ENCODE data around the gene KY. TPM values are rescaled to one million over a fixed set of nuclear protein-coding genes. Genes with fewer than 3 reads are reported as not detected.

The KY gene
- total and polyA plus RNA-seq, 2 donors (not counting 1 experiment from before 2014, with no cell fraction given), result under 0.01 to 0.12 TPM

DNA sequence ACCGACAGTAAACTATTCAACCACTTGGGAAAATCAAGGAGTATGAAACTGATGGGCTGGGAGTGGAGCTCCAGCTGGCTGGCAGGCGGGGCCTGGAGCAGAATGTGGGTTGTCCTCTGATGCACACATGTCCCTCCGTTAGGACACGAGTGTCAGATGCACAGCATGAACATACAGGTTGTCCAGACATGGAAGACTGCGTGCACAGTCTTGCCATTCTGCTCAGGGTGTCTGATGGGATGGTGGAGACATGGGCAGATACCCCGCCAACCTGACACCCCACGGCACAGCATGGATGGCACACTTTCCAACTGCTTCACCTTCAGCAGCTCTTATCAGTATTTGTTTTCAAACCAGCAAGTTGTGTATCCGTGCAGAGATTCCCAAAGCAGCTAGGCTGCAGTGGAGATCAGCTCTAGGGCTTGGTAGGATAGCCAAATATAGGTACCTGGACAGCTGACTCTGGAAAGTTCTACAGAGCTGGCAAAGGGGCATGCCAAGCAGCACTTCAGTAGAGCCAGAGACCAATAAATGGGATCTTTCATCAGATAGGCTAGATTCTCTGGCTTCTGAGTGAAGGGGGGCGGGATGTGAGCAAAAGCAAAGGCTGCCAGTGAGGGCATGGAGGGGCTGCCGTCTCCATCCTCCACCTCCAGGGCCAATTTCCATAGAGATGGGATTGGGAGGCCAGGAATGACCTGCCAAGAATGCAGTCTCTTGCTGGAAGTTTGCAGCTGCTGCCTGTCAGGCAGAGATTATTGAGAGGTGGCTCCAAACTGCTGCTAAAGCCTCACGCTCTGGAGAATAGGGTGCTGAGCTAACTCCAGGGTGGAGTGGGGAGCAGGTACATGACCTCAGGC lies 47.2 kb upstream of the KY start:
- Histone ChIP-seq H4K20me1 (ENCODE audit: control insufficient read depth, extremely low read depth, insufficient read depth, low read length) (no peaks in the 10 kb centered on the region), H3K4me2 (ENCODE audit: extremely low read depth, insufficient read depth, low read length) (no peak overlapping the region)
- TF ChIP-seq CTCF (conservative IDR thresholded peaks at IDR 0.05 in 1 of 2, IDR thresholded peaks at IDR 0.05 in 1 of 2; ENCODE audit: low read depth in 1 of 2, low read length in 2 of 2), result no peak
- TF ChIP-seq EZH2 (IDR thresholded peaks at IDR 0.05; ENCODE audit: low read length, missing control alignments), result no peak

GRCh38 chr3:134696155-134696554 lies 45.3 kb upstream of the KY start:
- no peak overlapping the region for H2AFZ ChIP-seq (ENCODE audit: low read length)
- no peak for DNase-seq (ENCODE audit: low read depth in 2 of 2)
- no peak overlapping the region for H3K4me3 ChIP-seq (replicated peaks in 1 of 4; ENCODE audit: control extremely low read depth in 1 of 4, insufficient read depth in 1 of 4, low read depth in 3 of 4, low read length in 4 of 4)
- no peak overlapping the region for H3K27ac ChIP-seq (ENCODE audit: insufficient read depth, low read length)
- no peaks in the 10 kb centered on the region for H4K20me1 ChIP-seq (ENCODE audit: control insufficient read depth, extremely low read depth, insufficient read depth, low read length)
- no peak for TF ChIP-seq CTCF (conservative IDR thresholded peaks at IDR 0.05 in 1 of 2, IDR thresholded peaks at IDR 0.05 in 1 of 2; ENCODE audit: low read depth in 1 of 2, low read length in 2 of 2)
- no peak for TF ChIP-seq EZH2 (IDR thresholded peaks at IDR 0.05; ENCODE audit: low read length, missing control alignments)
- no peaks in the 10 kb centered on the region for H3K9me3 ChIP-seq (ENCODE audit: control insufficient read depth, insufficient read depth, low read depth, low read length)
- no peak overlapping the region for H3K9ac ChIP-seq (ENCODE audit: insufficient read depth, low read length)
- no peak overlapping the region for H3K4me2 ChIP-seq (ENCODE audit: extremely low read depth, insufficient read depth, low read length)
- H3K79me2 ChIP-seq (ENCODE audit: control insufficient read depth, insufficient read depth, low read length), result no peaks in the 10 kb centered on the region
- H3K4me1 ChIP-seq (ENCODE audit: control insufficient read depth, extremely low read depth, insufficient read depth, low read length), result no peaks in the 10 kb centered on the region
- no peaks in the 10 kb centered on the region for H3K36me3 ChIP-seq (ENCODE audit: control insufficient read depth, insufficient read depth, low read length)
- no peaks in the 10 kb centered on the region for H3K27me3 ChIP-seq (ENCODE audit: control insufficient read depth, insufficient read depth, low read length)

More for the DNA sequence above, 47.2 kb upstream of the KY start:
- Histone ChIP-seq H3K4me1 (ENCODE audit: control insufficient read depth, extremely low read depth, insufficient read depth, low read length) (no peaks in the 10 kb centered on the region), H3K9me3 (ENCODE audit: control insufficient read depth, insufficient read depth, low read depth, low read length) (no peaks in the 10 kb centered on the region), H3K27me3 (ENCODE audit: control insufficient read depth, insufficient read depth, low read length) (no peaks in the 10 kb centered on the region), H3K4me3 (replicated peaks in 1 of 4; ENCODE audit: control extremely low read depth in 1 of 4, insufficient read depth in 1 of 4, low read depth in 3 of 4, low read length in 4 of 4) (no peak overlapping the region), H2AFZ (ENCODE audit: low read length) (no peak overlapping the region), H3K9ac (ENCODE audit: insufficient read depth, low read length) (no peak overlapping the region), H3K79me2 (ENCODE audit: control insufficient read depth, insufficient read depth, low read length) (no peaks in the 10 kb centered on the region), H3K36me3 (ENCODE audit: control insufficient read depth, insufficient read depth, low read length) (no peaks in the 10 kb centered on the region), H3K27ac (ENCODE audit: insufficient read depth, low read length) (no peak overlapping the region)
- no peak for DNase-seq (ENCODE audit: low read depth in 2 of 2)

- no peak overlapping the region for H3K4me2 ChIP-seq (ENCODE audit: extremely low read depth, insufficient read depth, low read length)
- H3K4me1 ChIP-seq (ENCODE audit: control insufficient read depth, extremely low read depth, insufficient read depth, low read length), result no peaks in the 10 kb centered on the region
- no peaks in the 10 kb centered on the region for H3K36me3 ChIP-seq (ENCODE audit: control insufficient read depth, insufficient read depth, low read length)
- no peaks in the 10 kb centered on the region for H3K79me2 ChIP-seq (ENCODE audit: control insufficient read depth, insufficient read depth, low read length)
- no peak for TF ChIP-seq CTCF (conservative IDR thresholded peaks at IDR 0.05 in 1 of 2, IDR thresholded peaks at IDR 0.05 in 1 of 2; ENCODE audit: low read depth in 1 of 2, low read length in 2 of 2)
- H3K9ac ChIP-seq (ENCODE audit: insufficient read depth, low read length), result no peak overlapping the region
- no peak for DNase-seq (ENCODE audit: low read depth in 2 of 2)
- H4K20me1 ChIP-seq (ENCODE audit: control insufficient read depth, extremely low read depth, insufficient read depth, low read length), result no peaks in the 10 kb centered on the region
- H3K9me3 ChIP-seq (ENCODE audit: control insufficient read depth, insufficient read depth, low read depth, low read length), result no peaks in the 10 kb centered on the region
- H3K27me3 ChIP-seq (ENCODE audit: control insufficient read depth, insufficient read depth, low read length), result no peaks in the 10 kb centered on the region
- no peak overlapping the region for H3K4me3 ChIP-seq (replicated peaks in 1 of 4; ENCODE audit: control extremely low read depth in 1 of 4, insufficient read depth in 1 of 4, low read depth in 3 of 4, low read length in 4 of 4)
- no peak overlapping the region for H2AFZ ChIP-seq (ENCODE audit: low read length)
- no peak overlapping the region for H3K27ac ChIP-seq (ENCODE audit: insufficient read depth, low read length)
Measured at GRCh38 chr3:134694946-134695543, 44.2 kb upstream of the KY start.

All from fibroblast of lung (primary cell).